ENCODE results near the gene ABHD17A. TPM values are rescaled to one million over a fixed set of nuclear protein-coding genes. Genes with fewer than 3 reads are reported as not detected.
A peak's percentile ranks its signal among the peaks of the same experiment; 100 is the strongest.

Gene ABHD17A
- total and polyA plus RNA-seq, 9 of the 15 experiments (the other 6 are each of a cell fraction or from before 2014, with no cell fraction given), result 0.04 to 135 (median 21.8) TPM; not detected in 1

DNA sequence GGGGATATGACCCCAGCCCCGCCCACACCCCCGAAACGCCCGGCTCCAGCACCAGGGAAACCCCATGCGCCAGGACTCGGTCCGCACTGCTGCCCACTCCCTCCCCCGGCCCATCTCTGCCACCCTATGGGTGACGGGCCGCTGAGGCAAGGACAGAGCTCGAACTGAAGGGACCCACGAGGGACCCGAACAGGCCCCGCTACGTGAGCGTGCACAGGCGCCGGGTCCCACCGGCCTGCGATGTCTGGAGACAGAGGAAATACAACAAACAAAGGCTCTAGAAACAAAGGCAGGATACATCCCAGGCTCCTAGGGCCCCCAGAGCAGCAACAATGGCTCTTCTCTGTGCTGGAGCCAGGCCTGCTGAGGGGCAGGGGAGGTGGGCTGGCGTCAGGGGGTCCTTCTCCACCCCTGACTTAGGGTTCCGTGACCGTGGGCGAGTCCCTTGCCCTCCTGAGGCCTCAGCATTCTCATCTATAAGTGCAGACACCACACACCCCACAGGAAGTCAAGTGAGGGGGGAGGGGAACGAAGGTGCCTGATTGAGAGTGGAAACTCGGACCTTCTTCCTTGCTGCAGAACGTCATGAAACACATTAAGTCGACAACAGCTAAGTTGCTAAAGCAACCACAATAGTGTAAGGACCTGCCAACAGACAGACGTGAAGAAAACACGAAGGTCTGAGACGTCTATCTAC, 3.1 kb downstream of the ABHD17A start:
- CTCF ChIA-PET (ENCODE audit: low intra/inter-chr PET ratio), result no interaction called here

More for the DNA sequence above, 3.1 kb downstream of the ABHD17A start:
- Histone ChIP-seq H3K27ac (ENCODE audit: extremely low read depth, low read depth, low read length) (peak overlapping the region; percentile 37; the same call in 2 of the 3 replicates), H3K4me2 (ENCODE audit: insufficient read depth, low read length) (peak overlapping the region; percentile 90; the same call in 1 of the 2 replicates), H3K9ac (ENCODE audit: insufficient read depth in 1 of 2, low read depth in 2 of 2, low read length in 2 of 2) (peak overlapping the region; percentile 24 to 99; a peak in 3 of 4 replicates), H3K4me1 (replicated peaks in 1 of 2; ENCODE audit: control insufficient read depth in 2 of 2, insufficient read depth in 2 of 2, low read length in 2 of 2) (peaks cover 29 to 68% of the 10 kb centered on the region in 2 experiments), H3K79me2 (ENCODE audit: control insufficient read depth, insufficient read depth, low read length) (peaks cover 46% of the 10 kb centered on the region), H2AFZ (ENCODE audit: low read depth, low read length) (no peak overlapping the region), H3K4me3 (no peak overlapping the region; the same call in 1 of the 2 replicates), H4K20me1 (replicated peaks; ENCODE audit: control insufficient read depth, insufficient read depth, low read length) (peaks cover 37% of the 10 kb centered on the region; the same call in 1 of the 2 replicates), H3K36me3 (ENCODE audit: control insufficient read depth, insufficient read depth, low read length) (peaks cover 27% of the 10 kb centered on the region; the same call in 2 of the 3 replicates), H3K9me3 (replicated peaks; ENCODE audit: control insufficient read depth, insufficient read depth, low read depth, low read length) (no peaks in the 10 kb centered on the region), H3K27me3 (ENCODE audit: control insufficient read depth in 2 of 2, insufficient read depth in 2 of 2, low read length in 2 of 2) (no peaks in the 10 kb centered on the region), H3K9me1 (ENCODE audit: control insufficient read depth, insufficient read depth, low read length) (peaks cover 14% of the 10 kb centered on the region)
- in situ Hi-C loops (cut with MboI), result no loop called here
- POLR2A ChIA-PET, result interaction anchor here (0.7 kb wide), 1 partner anchor 10 kb away, joined by 4 read pairs; no protein-coding TSS in a partner anchor
- DNase-seq (ENCODE audit: extremely low read depth in 1 of 4, low spot score in 3 of 4) (peak in 1 of 4 experiments; percentile 47), ATAC-seq (no peak), FAIRE-seq (peak; percentile 74)
- TF ChIP-seq RBFOX2 (IDR thresholded peaks at IDR 0.05; ENCODE audit: low read depth, low read length) (peak; percentile 36; the same call in 1 of the 2 replicates), TRIM28 (IDR thresholded peaks at IDR 0.05) (no peak), MED1 (CRISPR knock-in tag; IDR thresholded peaks at IDR 0.05; ENCODE audit: borderline replicate concordance) (no peak)
- TF ChIP-seq, protein P1, sequence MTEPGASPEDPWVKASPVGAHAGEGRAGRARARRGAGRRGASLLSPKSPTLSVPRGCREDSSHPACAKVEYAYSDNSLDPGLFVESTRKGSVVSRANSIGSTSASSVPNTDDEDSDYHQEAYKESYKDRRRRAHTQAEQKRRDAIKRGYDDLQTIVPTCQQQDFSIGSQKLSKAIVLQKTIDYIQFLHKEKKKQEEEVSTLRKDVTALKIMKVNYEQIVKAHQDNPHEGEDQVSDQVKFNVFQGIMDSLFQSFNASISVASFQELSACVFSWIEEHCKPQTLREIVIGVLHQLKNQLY (CRISPR knock-in tag; conservative IDR thresholded peaks at IDR 0.05), result no peak
- TF ChIP-seq, protein P2, sequence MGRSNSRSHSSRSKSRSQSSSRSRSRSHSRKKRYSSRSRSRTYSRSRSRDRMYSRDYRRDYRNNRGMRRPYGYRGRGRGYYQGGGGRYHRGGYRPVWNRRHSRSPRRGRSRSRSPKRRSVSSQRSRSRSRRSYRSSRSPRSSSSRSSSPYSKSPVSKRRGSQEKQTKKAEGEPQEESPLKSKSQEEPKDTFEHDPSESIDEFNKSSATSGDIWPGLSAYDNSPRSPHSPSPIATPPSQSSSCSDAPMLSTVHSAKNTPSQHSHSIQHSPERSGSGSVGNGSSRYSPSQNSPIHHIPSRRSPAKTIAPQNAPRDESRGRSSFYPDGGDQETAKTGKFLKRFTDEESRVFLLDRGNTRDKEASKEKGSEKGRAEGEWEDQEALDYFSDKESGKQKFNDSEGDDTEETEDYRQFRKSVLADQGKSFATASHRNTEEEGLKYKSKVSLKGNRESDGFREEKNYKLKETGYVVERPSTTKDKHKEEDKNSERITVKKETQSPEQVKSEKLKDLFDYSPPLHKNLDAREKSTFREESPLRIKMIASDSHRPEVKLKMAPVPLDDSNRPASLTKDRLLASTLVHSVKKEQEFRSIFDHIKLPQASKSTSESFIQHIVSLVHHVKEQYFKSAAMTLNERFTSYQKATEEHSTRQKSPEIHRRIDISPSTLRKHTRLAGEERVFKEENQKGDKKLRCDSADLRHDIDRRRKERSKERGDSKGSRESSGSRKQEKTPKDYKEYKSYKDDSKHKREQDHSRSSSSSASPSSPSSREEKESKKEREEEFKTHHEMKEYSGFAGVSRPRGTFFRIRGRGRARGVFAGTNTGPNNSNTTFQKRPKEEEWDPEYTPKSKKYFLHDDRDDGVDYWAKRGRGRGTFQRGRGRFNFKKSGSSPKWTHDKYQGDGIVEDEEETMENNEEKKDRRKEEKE (IDR thresholded peaks at IDR 0.05; ENCODE audit: borderline replicate concordance in 1 of 2, control insufficient read depth in 1 of 2, low read depth in 2 of 2, low read length in 1 of 2), result no peak
- WGBS (ENCODE audit: insufficient coverage, low coverage, missing lambda C conversion rate), result 67% methylated on average over 31 of the region's 31 CpGs
- intact Hi-C loops (cut with micrococcal nuclease), result no loop called here
- BruUV-seq (replicated peaks), result no TSS peak

Data from K562 (cell line).